D721Med (cell line): Measurements from ENCODE around the gene ALDOC.

ENCODE experiments used
- DNase-seq: peaks from one replicate; pipeline ENCODE4 v3.0.0; 2011; ENCODE audit warnings: low spot score; ENCODE audit not compliant: insufficient read length
- FAIRE-seq: peaks from 2 replicates; lab custom pipeline; 2011; peaks lifted over from hg19 to GRCh38; lab: Jason Lieb, UNC
- CTCF ChIP-seq: IDR thresholded peaks from 2 replicates; pipeline ENCODE4 v1.5.1; 2012; ENCODE audit warnings: mild to moderate bottlenecking, control low read depth; ENCODE audit not compliant: insufficient read depth; ENCODE audit errors: missing control alignments

The ALDOC gene

GRCh38 chr17:28523876-28524275 lies 52.8 kb downstream of the ALDOC start:
- TF ChIP-seq CTCF: no peak
- DNase-seq (no peak), FAIRE-seq (no peak)

GRCh38 chr17:28523186-28523585 lies 53.5 kb downstream of the ALDOC start:
- TF ChIP-seq CTCF: no peak
- FAIRE-seq: no peak
- no peak for DNase-seq
